GM18519 (cell line): ENCODE measurements around the gene HAUS7.

Experiments used
- ATAC-seq: cut with Tn5 transposase; IDR thresholded peaks from one replicate; pipeline ENCODE4 v1.9.1; 2021; ENCODE audit warnings: mild to moderate bottlenecking, moderate library complexity; ENCODE audit not compliant: unreplicated experiment, low FRiP score

The HAUS7 gene

DNA sequence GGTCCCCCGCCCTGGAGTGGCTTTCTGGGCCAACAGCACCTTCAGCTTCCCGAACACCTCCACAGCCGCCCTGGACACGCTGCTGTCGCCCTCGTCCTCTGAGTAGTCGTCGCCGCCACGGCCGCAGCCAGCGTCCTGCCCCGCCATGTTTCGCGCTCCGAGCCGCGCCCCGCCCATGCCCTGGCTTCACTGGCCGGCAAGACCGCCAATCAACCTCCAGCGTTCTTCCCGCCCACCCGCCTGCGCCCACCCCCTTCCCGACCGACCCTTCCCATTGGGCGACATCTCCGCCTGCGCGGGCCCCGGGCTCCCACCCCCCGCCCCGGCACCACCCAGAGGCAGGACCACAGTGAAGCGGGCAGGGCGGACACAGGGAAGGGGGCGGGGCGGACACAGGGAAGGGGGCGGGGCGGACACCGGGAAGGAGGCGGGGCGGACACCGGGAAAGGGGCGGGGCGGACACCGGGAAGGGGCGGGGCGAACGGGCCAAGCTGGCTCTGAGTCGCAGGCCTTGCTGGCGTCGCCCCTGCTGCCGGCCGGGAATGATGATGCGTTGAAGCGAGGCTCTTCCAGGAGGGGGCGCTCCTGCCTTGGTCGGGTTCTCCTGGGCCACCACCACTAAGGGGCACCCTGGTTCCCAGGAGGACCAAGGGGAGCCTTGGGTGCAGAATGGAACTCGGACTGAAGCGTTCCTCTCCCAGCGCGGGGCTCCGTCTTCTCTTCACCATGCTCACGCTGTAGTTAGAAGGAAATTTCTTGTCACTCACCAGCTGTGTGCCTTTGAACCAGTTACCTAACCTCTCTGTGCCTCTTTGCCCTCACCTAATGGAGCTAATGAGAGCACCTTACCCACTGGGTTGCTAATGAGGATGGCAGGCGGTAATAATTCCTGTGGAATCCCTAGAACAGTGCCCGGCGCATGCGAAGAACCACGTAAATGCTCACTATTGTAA is at the start of gene HAUS7:
TSS of gene HAUS7 (minus strand) at position 166 of the 953 bp plus-strand sequence. CDS start at position 147, 19 bp downstream.
- peak; percentile 53 for ATAC-seq

- ATAC-seq = no peak
Measured at GRCh38 chrX:153519569-153520286, 49.4 kb upstream of the HAUS7 start.

- no peak for ATAC-seq
Measured at GRCh38 chrX:153517946-153518834, 47.8 kb upstream of the HAUS7 start.

DNA sequence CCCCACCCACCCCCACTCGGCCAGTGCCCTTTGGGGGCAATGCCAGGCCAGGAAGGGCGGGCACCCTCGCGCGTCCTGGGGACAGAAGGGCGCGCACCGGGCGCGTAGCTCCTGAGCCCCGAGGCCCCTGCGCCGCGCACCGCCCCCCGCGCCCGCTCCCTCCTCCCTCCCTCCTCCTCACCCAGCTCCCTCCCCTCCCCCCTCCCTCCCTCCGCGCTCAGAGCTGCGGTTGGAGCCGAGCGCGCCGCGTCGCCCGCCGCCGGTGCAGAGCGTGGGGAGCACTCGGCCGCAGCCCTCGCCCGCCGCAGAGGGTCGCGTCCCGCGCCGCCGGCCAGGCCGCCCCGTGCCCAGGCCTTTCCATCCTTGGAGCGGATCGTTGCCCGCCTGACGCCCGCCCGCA is 47.0 kb upstream of the HAUS7 start, which contains the start of gene ATP2B3:
TSS of gene ATP2B3 (plus strand) at position 220 of the 400 bp plus-strand sequence. CDS start 18,606 bp downstream, outside the sequence.
- ATAC-seq = no peak

- no peak for ATAC-seq
Measured at GRCh38 chrX:153516073-153516472, 45.7 kb upstream of the HAUS7 start.

DNA sequence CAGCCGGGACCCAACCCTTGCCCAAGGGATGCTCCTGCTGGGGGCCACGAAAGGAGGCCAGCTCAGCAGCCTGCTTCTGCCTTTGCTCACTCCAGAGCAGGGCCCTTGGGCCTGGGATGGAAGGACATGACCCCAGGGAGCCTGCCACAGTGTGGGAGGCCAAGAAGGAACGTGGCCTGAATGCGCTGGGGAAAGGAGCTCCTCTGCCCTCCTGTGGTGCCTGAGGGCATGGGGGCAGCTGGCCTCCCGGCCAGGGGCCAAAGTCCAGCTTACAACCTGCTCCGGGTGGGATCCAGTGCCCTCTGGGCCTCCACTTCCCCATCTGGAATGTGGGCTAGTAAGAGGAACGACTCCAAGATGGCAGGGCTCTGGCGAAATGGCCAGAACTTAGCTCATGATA is 45.1 kb upstream of the HAUS7 start:
- ATAC-seq = no peak

DNA sequence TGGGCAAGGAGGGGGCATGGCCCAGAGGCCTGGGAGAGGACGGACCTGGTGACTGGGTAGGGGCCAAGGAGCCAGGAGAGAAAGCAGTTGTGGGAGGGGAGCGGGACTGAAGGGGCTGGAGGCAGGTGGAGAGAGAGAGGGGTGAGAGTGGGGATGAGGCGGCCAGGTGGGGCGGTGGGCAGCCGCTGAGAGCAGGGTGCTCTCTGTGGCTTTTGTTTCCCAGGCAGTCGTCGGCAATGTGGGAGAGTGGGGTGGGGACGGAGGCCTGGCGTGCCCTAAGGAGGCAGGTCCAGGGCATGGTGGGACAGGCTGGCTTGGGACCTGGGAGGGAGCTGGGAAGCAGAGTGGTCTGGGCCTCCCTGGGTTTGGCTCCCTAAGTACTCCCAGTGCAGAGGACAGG is 43.9 kb upstream of the HAUS7 start:
- ATAC-seq = no peak

DNA sequence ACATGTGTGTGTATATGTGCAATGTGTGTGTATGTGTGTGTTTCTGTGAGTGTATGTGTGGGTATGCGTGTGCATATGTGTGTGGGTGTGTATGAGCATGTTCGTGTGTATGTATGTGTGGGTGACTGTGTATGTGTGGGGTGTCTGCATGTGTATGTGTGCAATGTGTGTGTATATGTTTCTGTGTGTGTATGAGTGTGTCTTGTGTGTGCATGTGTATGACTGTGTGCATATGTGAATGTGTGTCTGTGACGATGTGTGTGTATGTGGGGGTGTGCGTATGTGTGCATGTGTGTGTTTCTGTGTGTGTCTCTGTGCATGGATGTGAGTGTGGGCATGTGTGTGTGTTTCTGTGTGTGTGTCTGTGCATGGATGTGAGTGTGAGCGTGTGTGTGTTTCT is 42.9 kb upstream of the HAUS7 start:
- no peak for ATAC-seq

GRCh38 chrX:153512501-153512893 is 42.1 kb upstream of the HAUS7 start:
- no peak for ATAC-seq

DNA sequence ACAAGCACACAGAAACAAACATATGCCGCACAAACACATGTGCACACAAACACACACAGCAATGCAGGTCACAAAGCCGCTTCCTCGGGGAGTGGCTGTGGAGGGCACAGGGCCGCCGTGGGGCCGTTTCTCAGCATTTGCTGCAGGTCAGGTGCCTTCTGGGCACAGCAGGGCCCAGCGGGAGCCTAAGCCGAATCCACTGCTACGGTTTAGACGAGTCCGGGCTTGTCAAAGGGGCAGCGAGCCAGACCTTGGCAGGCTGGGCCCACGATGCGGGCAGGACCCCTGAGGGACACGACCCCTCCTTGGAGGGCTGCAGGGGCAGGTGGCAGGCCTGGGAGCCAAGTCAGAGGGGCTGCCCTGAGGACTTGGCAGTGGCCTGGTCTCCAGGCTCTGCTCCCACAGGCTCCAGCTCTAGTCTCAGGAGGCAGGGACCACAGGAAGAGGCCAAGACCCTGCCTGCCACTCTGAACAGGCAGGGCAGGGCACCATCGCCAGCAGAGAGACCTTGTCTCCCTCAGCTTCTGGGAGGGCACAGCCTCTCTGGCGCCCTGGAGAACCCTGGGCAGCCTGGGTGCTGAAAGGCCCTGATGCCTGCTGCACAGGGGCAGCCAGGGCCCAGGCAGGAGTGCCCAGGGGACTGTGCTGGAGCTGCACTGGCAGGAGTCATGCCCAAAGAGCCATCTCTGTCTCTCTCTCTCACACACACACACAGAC is 41.6 kb upstream of the HAUS7 start:
- no peak for ATAC-seq

DNA sequence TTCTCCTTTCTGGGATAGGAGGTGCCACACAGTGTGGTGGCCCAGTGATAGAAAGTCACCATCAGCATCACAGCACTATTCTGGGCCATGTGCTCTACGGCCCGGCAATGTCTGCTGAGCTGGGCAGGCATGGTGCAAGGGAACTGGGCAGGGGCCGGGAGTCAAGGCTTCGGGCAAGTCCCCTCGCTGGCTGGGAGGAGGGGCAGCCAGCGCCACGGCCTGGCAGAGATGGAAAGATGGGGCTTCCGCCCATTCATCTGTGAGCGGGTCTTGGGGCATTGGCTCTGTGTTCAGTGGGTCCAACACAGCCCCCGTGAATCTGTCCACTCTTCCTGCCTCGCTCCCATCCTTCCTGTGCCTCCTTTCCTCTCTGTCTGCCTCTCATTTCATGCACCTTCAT is 40.0 kb upstream of the HAUS7 start:
- no peak for ATAC-seq

DNA sequence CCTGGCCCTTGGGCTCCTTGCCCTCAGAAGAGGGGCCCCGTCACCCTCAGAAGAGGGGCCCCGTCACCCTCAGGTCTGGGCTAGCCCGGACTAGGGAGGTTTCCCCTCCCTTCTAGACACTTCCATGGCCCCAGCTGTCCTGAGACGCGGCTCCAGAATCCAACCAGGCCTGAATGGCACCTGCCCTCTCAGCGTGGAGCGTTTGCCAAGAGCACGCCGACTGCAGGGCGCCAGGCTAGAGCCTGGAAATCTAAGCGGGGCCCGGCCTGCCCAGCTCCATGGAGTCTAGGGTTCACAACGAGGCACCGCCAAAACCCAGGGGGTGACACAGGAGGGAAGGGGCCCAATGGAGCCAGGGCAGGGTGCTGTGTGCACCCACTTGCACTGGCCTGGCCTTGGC is 39.2 kb upstream of the HAUS7 start:
- ATAC-seq = no peak

DNA sequence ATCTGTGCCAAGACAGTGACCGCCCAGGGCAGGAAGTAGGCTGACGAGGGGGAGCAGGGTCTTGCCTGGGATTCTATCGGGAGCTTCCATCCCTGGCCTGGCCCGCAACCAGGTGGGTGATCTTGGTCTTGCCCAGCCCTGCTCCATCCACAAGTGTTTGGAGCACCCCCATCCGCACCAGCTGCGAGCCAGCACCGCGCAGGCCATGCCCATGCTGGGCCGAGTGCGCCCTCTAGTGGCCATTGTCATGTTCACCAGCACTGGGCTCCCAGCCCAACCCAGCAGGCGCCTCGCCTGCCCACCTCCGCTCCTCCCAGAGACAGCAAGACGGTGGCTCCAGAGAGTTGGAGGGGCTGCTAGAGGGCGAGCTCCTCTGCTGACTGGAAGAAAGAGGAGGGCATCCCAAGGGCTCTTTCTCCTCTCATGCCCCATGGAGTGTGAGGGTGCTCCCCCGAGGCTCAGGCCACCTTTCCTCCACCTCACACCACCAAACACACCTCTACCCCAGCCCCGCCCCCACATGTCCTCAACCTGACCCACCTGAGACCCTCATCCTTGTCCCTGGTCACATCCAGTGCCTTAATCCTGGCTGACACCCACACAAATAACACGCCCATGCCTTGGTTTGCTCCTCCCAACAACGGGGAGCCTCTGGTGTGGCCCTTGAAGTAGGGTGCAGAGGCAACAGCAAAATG is 37.3 kb upstream of the HAUS7 start:
- peak; percentile 53 for ATAC-seq

- no peak for ATAC-seq
Measured at GRCh38 chrX:153505361-153505760, 35.0 kb upstream of the HAUS7 start.

DNA sequence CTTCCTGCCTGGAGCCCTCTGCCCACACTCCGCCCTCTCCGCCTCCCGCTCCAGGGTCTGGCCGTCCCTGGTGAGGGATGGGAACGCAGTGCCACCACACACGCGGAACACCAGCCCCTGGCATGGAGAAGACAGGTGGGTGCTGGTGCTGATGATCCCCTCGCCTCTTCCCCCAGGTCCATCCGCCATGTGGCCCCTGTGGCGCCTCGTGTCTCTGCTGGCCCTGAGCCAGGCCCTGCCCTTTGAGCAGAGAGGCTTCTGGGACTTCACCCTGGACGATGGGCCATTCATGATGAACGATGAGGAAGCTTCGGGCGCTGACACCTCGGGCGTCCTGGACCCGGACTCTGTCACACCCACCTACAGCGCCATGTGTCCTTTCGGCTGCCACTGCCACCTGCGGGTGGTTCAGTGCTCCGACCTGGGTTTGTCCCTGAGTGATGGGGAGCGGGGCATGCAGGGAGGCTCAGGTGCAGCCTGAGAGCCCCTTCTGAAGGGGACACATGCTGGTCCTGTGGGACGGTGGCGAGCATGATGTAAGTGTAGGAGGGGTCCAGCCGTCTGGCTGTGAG is 34.2 kb upstream of the HAUS7 start:
- ATAC-seq = no peak

GRCh38 chrX:153502796-153503195 is 32.4 kb upstream of the HAUS7 start:
- ATAC-seq = no peak

- no peak for ATAC-seq
Measured at GRCh38 chrX:153502131-153502530, 31.8 kb upstream of the HAUS7 start.

GRCh38 chrX:153501530-153501929 is 31.2 kb upstream of the HAUS7 start:
- ATAC-seq = no peak

DNA sequence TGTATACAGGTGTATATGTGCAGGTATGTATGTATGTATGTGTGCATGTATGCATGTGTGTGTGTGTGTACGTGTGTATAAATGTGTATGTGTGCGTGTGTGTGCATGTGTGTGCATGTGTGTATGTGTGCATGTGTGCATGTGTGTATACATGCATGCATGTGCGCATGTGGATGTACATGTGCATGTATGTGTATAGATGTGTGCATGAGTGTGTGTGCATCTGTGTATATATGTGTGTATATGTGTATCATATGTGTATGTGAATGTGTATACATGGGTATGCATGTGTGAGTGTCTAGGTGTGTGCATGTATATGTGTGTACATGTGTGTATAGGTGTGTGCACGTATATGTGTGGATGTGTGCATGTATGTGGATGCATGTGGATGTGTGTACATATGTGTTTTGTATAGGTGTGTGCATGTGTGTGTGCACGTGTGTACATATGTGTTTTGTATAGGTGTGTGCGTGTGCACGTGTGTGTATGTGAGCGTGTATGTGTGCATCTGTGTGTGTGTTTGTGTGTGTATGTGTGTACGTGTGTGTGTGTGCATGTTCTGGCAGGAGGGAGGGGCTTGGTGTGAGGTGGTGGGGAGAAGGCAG is 30.4 kb upstream of the HAUS7 start:
- no peak for ATAC-seq
